OCI-LY7 (cell line): ENCODE results near the gene ARHGEF39. TPM values are rescaled to one million over a fixed set of nuclear protein-coding genes. Genes with fewer than 3 reads are reported as not detected.

Experiments used
- BruUV-seq: library from RNA; stranded (reverse); fragments of 400-500 nt; replicated peaks from 2 replicates; lab custom pipeline; 2021; lab: Mats Ljungman, UMichigan
- CTCF ChIA-PET: fragments of 300-600 bp; sonication (Branson Sonifier 250); formaldehyde crosslinking; loops from one replicate; lab custom pipeline; 2022; ENCODE audit warnings: antibody characterized with exemption; ENCODE audit not compliant: unreplicated experiment; lab: Charles Lee
- POLR2A ChIA-PET: fragments of 300-600 bp; sonication (Branson Sonifier 250); formaldehyde crosslinking; loops from one replicate; lab custom pipeline; 2022; ENCODE audit warnings: antibody characterized with exemption; lab: Charles Lee
- DNase-seq: peaks from one replicate; pipeline ENCODE4 v3.0.0-alpha.2; 2015; ENCODE audit warnings: low spot score
- H2AFZ ChIP-seq: fragments of 200-600 bp; sonication (generic), shearing (Covaris generic); 2 replicates; pipeline ENCODE4 v1.6.1; 2014; ENCODE audit warnings: mild to moderate bottlenecking, antibody characterized with exemption, low read length, moderate library complexity
- H3K27ac ChIP-seq: fragments of 200-600 bp; sonication (generic); 2 replicates; pipeline ENCODE4 v1.5.1; 2014; ENCODE audit warnings: mixed run types, low read depth, mild to moderate bottlenecking, moderate library complexity, low read length, inconsistent platforms; ENCODE audit not compliant: poor library complexity, severe bottlenecking
- H3K36me3 ChIP-seq: fragments of 200-600 bp; sonication (generic); 2 replicates; pipeline ENCODE4 v1.6.1; 2014; ENCODE audit warnings: mild to moderate bottlenecking, antibody characterized with exemption, low read length, moderate library complexity, mixed read lengths; ENCODE audit not compliant: insufficient read depth
- H3K4me1 ChIP-seq: fragments of 200-600 bp; sonication (generic); 2 replicates; pipeline ENCODE4 v1.5.1; 2014; ENCODE audit warnings: mild to moderate bottlenecking, low read length; ENCODE audit not compliant: insufficient read depth, poor library complexity, severe bottlenecking
- H3K4me2 ChIP-seq: fragments of 200-600 bp; sonication (generic); 2 replicates; pipeline ENCODE4 v1.6.1; 2014; ENCODE audit warnings: mild to moderate bottlenecking, low read length
- H3K4me3 ChIP-seq: fragments of 200-600 bp; sonication (generic); 2 replicates; pipeline ENCODE4 v1.5.1; 2014; ENCODE audit warnings: mild to moderate bottlenecking, low read depth, low read length; ENCODE audit not compliant: poor library complexity, severe bottlenecking
- H3K79me2 ChIP-seq: fragments of 200-600 bp; sonication (generic); 2 replicates; pipeline ENCODE4 v1.6.1; 2016; ENCODE audit warnings: low read depth, mild to moderate bottlenecking, low read length, moderate library complexity, mixed read lengths; ENCODE audit not compliant: insufficient read depth
- H3K9me2 ChIP-seq: fragments of 200-600 bp; sonication (generic); 2 replicates; pipeline ENCODE4 v1.6.1; 2016; ENCODE audit warnings: mild to moderate bottlenecking, low read length, mixed read lengths; ENCODE audit not compliant: insufficient read depth
- H3K9me3 ChIP-seq: fragments of 200-600 bp; sonication (generic); 2 replicates; pipeline ENCODE4 v1.6.1; 2014; ENCODE audit warnings: mild to moderate bottlenecking, mixed run types, low read length, mixed read lengths
- H4K20me1 ChIP-seq: fragments of 200-600 bp; sonication (generic); 2 replicates; pipeline ENCODE4 v1.6.1; 2014; ENCODE audit warnings: mild to moderate bottlenecking, antibody characterized with exemption, low read length, moderate library complexity, mixed read lengths; ENCODE audit not compliant: insufficient read depth
- EZH2phosphoT487 ChIP-seq: fragments of 200-600 bp; sonication (generic); IDR thresholded peaks from 2 replicates; pipeline ENCODE4 v1.6.1; 2018; ENCODE audit warnings: low read depth, borderline replicate concordance, mild to moderate bottlenecking, mixed run types, antibody characterized with exemption, low read length, moderate library complexity, mixed read lengths
- intact Hi-C: fragments of 100-400 bp; cut with micrococcal nuclease; formaldehyde crosslinking; loops from one replicate; pipeline ENCODE4 v1.10.0; 2022; ENCODE audit not compliant: unreplicated experiment
- total RNA-seq, 2 experiments: library from RNA; depleted of rRNA in 1 of 2; stranded (reverse); fragments of >200 nt in 1 of 2; shearing (Covaris generic) in 1 of 2; gene quantifications; 2 replicates each; pipeline ENCODE4 v1.2.3, GENCODE V29; 2014 to 2022
- TF ChIP-seq, protein P1 (sequence below): fragments of 200-600 bp; sonication (generic); conservative IDR thresholded peaks from 2 replicates; pipeline ENCODE4 v1.5.1; 2014; ENCODE audit warnings: mild to moderate bottlenecking, antibody characterized with exemption, low read length, moderate library complexity, mixed read lengths

Gene ARHGEF39
- total RNA-seq, 2 experiments from 2014 or later: 30.8 to 48.1 TPM

DNA sequence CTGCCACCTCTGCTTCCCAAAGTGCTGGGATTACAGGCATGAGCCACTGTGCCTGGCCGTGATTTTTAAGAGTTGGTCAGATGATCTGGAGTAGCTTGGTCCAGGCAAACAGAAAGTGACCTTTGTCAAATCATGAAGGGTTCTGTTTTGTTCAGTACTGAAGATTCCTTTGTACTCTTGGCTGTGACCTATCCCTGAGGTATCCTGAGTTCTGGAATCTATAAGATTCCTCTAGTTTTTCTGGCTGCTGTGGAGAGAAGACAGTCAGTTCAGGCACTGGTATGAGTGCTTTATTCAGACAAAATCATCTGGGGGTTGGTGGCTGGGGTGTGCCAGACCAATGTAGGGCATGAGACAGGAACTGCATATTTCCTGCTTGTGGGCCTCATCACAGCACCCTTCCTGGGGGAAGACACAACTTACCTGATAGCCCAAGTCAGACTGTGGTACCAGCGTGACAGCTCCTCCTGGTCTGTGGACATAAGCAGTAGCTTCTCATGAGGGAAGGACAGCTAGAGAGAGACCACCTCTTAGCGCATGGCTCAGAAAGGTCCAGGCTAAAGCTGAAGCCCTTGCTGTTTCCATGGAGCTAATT is 3.1 kb downstream of the ARHGEF39 start:
- POLR2A ChIA-PET: interaction anchor here (0.6 to 5.5 kb wide), 8 partner anchors 13 to 110 kb away, joined by 3 to 28 read pairs (median 4); partner anchors contain the start of genes CD72, CREB3 and TLN1
- peak overlapping the region; percentile 99 for H3K4me2 ChIP-seq
- H4K20me1 ChIP-seq: 0 out of 2 replicates have a peak, but pooled peaks cover 5% of the 10 kb centered on the region
- H3K36me3 ChIP-seq: peaks cover 35% of the 10 kb centered on the region
- BruUV-seq: no TSS peak
- H3K27ac ChIP-seq: peak overlapping the region; percentile 85
- DNase-seq: no peak
- CTCF ChIA-PET: interaction anchor here (0.5 to 1.1 kb wide), 2 partner anchors 34 to 43 kb away, joined by 3 read pairs; no protein-coding TSS in a partner anchor
- peaks cover 28% of the 10 kb centered on the region; the same call in 1 of the 2 replicates for H3K79me2 ChIP-seq
- intact Hi-C loops: no loop called here
- no peak overlapping the region for H2AFZ ChIP-seq
- no peak overlapping the region for H3K4me3 ChIP-seq
- no peaks in the 10 kb centered on the region for H3K9me3 ChIP-seq
- no peaks in the 10 kb centered on the region for H3K9me2 ChIP-seq
- no peak for TF ChIP-seq EZH2phosphoT487
- TF ChIP-seq, protein P1, sequence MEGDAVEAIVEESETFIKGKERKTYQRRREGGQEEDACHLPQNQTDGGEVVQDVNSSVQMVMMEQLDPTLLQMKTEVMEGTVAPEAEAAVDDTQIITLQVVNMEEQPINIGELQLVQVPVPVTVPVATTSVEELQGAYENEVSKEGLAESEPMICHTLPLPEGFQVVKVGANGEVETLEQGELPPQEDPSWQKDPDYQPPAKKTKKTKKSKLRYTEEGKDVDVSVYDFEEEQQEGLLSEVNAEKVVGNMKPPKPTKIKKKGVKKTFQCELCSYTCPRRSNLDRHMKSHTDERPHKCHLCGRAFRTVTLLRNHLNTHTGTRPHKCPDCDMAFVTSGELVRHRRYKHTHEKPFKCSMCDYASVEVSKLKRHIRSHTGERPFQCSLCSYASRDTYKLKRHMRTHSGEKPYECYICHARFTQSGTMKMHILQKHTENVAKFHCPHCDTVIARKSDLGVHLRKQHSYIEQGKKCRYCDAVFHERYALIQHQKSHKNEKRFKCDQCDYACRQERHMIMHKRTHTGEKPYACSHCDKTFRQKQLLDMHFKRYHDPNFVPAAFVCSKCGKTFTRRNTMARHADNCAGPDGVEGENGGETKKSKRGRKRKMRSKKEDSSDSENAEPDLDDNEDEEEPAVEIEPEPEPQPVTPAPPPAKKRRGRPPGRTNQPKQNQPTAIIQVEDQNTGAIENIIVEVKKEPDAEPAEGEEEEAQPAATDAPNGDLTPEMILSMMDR: no peak
- peaks cover 82% of the 10 kb centered on the region for H3K4me1 ChIP-seq

GRCh38 chr9:35660966-35661415 is 4.0 kb downstream of the ARHGEF39 start:
- ChIA-PET POLR2A (interaction anchor here (0.6 to 5.5 kb wide), 9 partner anchors 13 to 151 kb away, joined by 3 to 28 read pairs (median 4); partner anchors contain the start of genes CD72, CREB3, SPAG8 and TLN1), CTCF (interaction anchor here (1.0 to 1.7 kb wide), 4 partner anchors 11 to 70 kb away, joined by 3 to 5 read pairs (median 3); no protein-coding TSS in a partner anchor)
- Histone ChIP-seq H3K4me1 (peaks cover 74% of the 10 kb centered on the region), H3K9me3 (no peaks in the 10 kb centered on the region), H3K4me3 (no peak overlapping the region), H2AFZ (no peak overlapping the region), H3K36me3 (peaks cover 35% of the 10 kb centered on the region), H3K79me2 (peaks cover 28% of the 10 kb centered on the region; the same call in 1 of the 2 replicates), H3K4me2 (peak overlapping the region; percentile 96), H4K20me1 (0 out of 2 replicates have a peak, but pooled peaks cover 5% of the 10 kb centered on the region), H3K9me2 (no peaks in the 10 kb centered on the region), H3K27ac (no peak overlapping the region)
- intact Hi-C loops: no loop called here
- DNase-seq: no peak
- no peak for TF ChIP-seq EZH2phosphoT487
- TF ChIP-seq, protein P1: peak; percentile 61
- BruUV-seq: no TSS peak
